Uterus (tissue), 4 donors: ENCODE results near the gene KISS1R. TPM values are rescaled to one million over a fixed set of nuclear protein-coding genes. Genes with fewer than 3 reads are reported as not detected.

Source experiments
- DNase-seq, 2 donors: peaks; one replicate each; pipeline ENCODE4 v3.0.0-alpha.2; 2019 to 2020
- H3K27ac ChIP-seq, 2 donors: fragments of 200-600 bp; sonication (generic); 1 replicate in 1 of 2; 2 replicates in 1 of 2; pipeline ENCODE4 v1.5.1; 2016 to 2018
- H3K27me3 ChIP-seq, 2 donors: fragments of 200-600 bp; sonication (generic); one replicate each; pipeline ENCODE4 v1.5.1; 2018 to 2019; ENCODE audit warnings: control low read depth in 1 of 2
- H3K36me3 ChIP-seq, 2 donors: fragments of 200-600 bp; sonication (generic); one replicate each; pipeline ENCODE4 v1.5.1; 2019; ENCODE audit warnings: control low read depth in 1 of 2
- H3K4me1 ChIP-seq, 2 donors: fragments of 200-600 bp; sonication (generic); one replicate each; pipeline ENCODE4 v1.5.1; 2018 to 2019; ENCODE audit warnings: control low read depth in 1 of 2
- H3K4me3 ChIP-seq, 2 donors: fragments of 200-600 bp; sonication (generic); 1 replicate in 1 of 2; 2 replicates in 1 of 2; pipeline ENCODE4 v1.5.1; 2018 to 2019; ENCODE audit warnings: mild to moderate bottlenecking in 1 of 2
- H3K9me3 ChIP-seq, 2 donors: fragments of 200-600 bp; sonication (generic); one replicate each; pipeline ENCODE4 v1.5.1; 2019; ENCODE audit warnings: control low read depth in 1 of 2
- CTCF ChIP-seq, 4 experiments: fragments of 200-600 bp in 2 of 4; fragments of 450-650 bp in 2 of 4; sonication (generic) in 2 of 4; IDR thresholded peaks; one replicate each; pipeline ENCODE4 v1.5.1; 2016 to 2019; ENCODE audit warnings: antibody characterized with exemption in 4 of 4, mild to moderate bottlenecking in 2 of 4, moderate library complexity in 1 of 4
- POLR2A ChIP-seq, 2 donors: fragments of 450-650 bp; IDR thresholded peaks; one replicate each; pipeline ENCODE4 v1.6.1; 2016; ENCODE audit warnings: antibody characterized with exemption in 2 of 2, mild to moderate bottlenecking in 1 of 2, moderate library complexity in 1 of 2
- intact Hi-C: fragments of 100-400 bp; cut with DNase I; formaldehyde crosslinking; loops from one replicate; pipeline ENCODE4 v1.15.1; 2023; ENCODE audit warnings: low total_unique reads
- total RNA-seq, 4 donors: library from RNA; depleted of rRNA in 3 of 4; stranded (reverse); fragments of >200 nt in 3 of 4; gene quantifications; one replicate each; pipeline versions ENCODE4 v1.1.0 to v1.2.4, GENCODE V29; 2014 to 2023
- donor health status: DM: yes; HTN: yes; CAD: no.

The KISS1R gene
- total RNA-seq, 4 donors from 2014 or later = 0.14 TPM; not detected in 3

DNA sequence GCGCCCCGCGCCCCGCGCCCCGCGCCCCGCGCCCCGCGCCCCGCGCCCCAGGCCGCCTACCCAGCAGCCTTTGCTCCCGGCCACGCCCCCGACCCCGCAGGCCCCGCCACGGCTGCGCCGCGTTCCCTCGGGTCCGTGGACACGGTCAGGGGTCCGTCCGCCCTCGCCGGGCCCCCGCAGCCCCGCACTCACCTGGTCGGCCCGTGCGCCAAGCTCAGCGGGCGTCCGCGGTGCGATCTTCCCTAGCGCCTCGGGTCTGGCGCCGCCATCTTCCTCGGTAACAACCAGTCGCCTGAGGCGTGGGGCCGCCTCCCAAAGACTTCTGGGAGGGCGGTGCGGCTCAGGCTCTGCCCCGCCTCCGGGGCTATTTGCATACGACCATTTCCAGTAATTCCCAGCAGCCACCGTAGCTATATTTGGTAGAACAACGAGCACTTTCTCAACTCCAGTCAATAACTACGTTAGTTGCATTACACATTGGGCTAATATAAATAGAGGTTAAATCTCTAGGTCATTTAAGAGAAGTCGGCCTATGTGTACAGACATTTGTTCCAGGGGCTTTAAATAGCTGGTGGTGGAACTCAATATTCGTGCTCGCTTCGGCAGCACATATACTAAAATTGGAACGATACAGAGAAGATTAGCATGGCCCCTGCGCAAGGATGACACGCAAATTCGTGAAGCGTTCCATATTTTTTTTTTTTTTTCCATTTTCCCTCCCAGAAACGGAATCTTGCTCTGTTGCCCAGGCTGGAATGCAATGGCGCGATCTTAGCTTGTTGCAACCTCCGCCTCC is 24.0 kb upstream of the KISS1R start, which contains the start of the genes MED16 and RNU6-9:
Gene MED16 (minus strand): TSS at position 294 of the 796 bp plus-strand sequence. CDS start 2,056 bp downstream, outside the sequence.
Gene RNU6-9 (plus strand): TSS at position 591 of the 796 bp plus-strand sequence.
- Histone ChIP-seq H3K4me3 (peak within 1 kb of the TSS; percentile 70 to 89), H3K4me1 (no peaks in the 10 kb centered on the region), H3K27me3 (no peaks in the 10 kb centered on the region), H3K27ac (peak within 1 kb of the TSS; percentile 90 to 93), H3K9me3 (no peaks in the 10 kb centered on the region), H3K36me3 (no peaks in the 10 kb centered on the region)
- TF ChIP-seq POLR2A (IDR thresholded peaks at IDR 0.05) (peak; percentile 72 to 77), CTCF (IDR thresholded peaks at IDR 0.05) (no peak)
- intact Hi-C loops = no loop called here
- peak; percentile 90 to 92 for DNase-seq

DNA sequence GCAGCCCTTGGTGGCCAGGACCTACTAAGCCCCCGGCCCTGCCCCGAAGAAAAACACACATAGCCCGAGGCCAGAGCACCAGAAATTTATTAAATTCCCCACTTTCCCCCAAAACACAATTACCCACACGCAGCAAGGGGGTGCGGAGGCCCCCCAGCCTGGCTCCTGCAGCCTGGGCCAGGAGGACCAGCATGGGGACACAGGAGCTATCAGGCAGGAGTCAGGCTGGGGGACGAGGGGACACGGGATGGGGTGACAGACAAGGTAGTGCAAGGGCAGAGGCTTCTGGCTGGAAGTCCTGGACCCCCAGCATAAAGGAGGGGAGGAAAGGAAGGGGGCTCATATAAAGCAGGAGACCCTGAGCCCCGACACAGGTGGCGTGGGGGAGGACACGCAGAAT is 20.7 kb upstream of the KISS1R start:
- no peaks in the 10 kb centered on the region for H3K9me3 ChIP-seq
- no peaks in the 10 kb centered on the region for H3K27me3 ChIP-seq
- DNase-seq = no peak
- no peak overlapping the region for H3K4me3 ChIP-seq
- no peak overlapping the region for H3K27ac ChIP-seq
- TF ChIP-seq POLR2A (IDR thresholded peaks at IDR 0.05) (no peak), CTCF (IDR thresholded peaks at IDR 0.05) (no peak)
- intact Hi-C loops = no loop called here
- no peaks in the 10 kb centered on the region for H3K4me1 ChIP-seq
- H3K36me3 ChIP-seq = no peaks in the 10 kb centered on the region

DNA sequence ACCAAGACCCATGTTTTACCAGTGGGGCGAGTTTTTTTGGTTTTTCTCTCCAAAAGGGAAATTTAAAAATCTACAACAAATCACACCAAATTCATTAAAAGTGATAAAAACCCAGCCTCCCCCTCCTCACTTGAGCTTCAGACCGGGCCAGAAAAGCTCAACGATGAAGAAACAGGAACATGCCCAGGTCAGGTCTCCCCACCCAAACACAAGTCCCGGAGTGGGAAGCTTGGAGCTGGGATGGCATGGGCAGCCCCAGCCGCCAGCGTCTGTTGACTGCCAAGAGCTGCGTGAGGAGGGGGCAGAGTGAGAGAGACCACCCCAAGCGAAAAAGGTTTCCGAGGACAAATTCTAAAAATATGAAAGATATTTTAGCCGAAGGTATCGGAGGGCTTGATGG is 20.1 kb upstream of the KISS1R start:
- no peak for DNase-seq
- intact Hi-C loops = no loop called here
- Histone ChIP-seq H3K27me3 (no peaks in the 10 kb centered on the region), H3K27ac (no peak overlapping the region), H3K4me1 (no peaks in the 10 kb centered on the region), H3K4me3 (no peak overlapping the region), H3K36me3 (no peaks in the 10 kb centered on the region), H3K9me3 (no peaks in the 10 kb centered on the region)
- no peak for TF ChIP-seq POLR2A (IDR thresholded peaks at IDR 0.05)

DNA sequence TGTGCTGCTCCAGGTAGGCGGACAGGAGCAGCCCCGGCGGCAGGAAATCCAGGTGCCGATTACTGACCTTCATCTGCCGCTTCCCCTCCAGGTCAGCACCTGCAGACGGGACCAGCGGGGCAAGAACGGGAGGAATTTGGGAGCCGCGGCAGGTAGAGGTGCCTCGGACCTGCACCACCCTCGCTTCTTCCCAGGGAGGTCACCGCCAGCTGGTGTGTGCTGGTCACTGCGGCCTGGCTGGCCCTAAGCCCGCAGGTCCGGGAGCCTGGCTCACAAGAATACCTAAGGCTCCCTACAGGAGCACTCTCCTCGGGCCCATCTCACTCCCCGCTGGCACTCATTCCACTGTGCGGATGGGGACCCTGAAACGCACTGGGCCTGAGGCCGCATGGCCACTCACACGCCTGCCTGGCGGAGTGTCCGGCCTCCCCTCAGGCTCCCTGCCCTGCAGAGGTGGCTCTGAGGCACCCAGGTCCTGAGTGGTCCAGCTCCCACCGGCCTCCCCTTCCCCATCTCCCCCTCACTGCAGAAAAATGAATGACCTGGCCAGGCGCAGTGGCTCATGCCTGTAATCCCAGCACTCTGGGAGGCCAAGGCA is 19.6 kb upstream of the KISS1R start:
- no peak overlapping the region for H3K4me3 ChIP-seq
- no peak overlapping the region for H3K27ac ChIP-seq
- H3K4me1 ChIP-seq = no peaks in the 10 kb centered on the region
- TF ChIP-seq CTCF (IDR thresholded peaks at IDR 0.05) (no peak), POLR2A (IDR thresholded peaks at IDR 0.05) (no peak)
- H3K27me3 ChIP-seq = no peaks in the 10 kb centered on the region
- no peak for DNase-seq
- no peaks in the 10 kb centered on the region for H3K9me3 ChIP-seq
- no peaks in the 10 kb centered on the region for H3K36me3 ChIP-seq
- intact Hi-C loops = no loop called here

GRCh38 chr19:898663-899062 is 18.5 kb upstream of the KISS1R start:
- H3K4me3 ChIP-seq = no peak overlapping the region
- no peak for TF ChIP-seq CTCF (IDR thresholded peaks at IDR 0.05)
- no peak for TF ChIP-seq POLR2A (IDR thresholded peaks at IDR 0.05)
- no peak for DNase-seq
- no peaks in the 10 kb centered on the region for H3K36me3 ChIP-seq
- no peaks in the 10 kb centered on the region for H3K9me3 ChIP-seq
- intact Hi-C loops = no loop called here
- H3K27ac ChIP-seq = no peak overlapping the region
- no peaks in the 10 kb centered on the region for H3K4me1 ChIP-seq
- no peaks in the 10 kb centered on the region for H3K27me3 ChIP-seq
